Activated T-cell treated with anti-CD3 and anti-CD28 coated beads, Interleukin-2, amount 50 U/mL, for 24 hours (primary cell): ENCODE results near the gene C8G.

ENCODE experiments used
- DNase-seq: peaks from one replicate; pipeline ENCODE4 v3.0.0-alpha.2; 2020
- H3K27ac Mint-ChIP-seq: 2 replicates; pipeline ENCODE4 v1.8.0; 2020; ENCODE audit warnings: mild to moderate bottlenecking, mixed read lengths
- H3K27me3 Mint-ChIP-seq: 2 replicates; pipeline ENCODE4 v1.8.0; 2020; ENCODE audit warnings: mixed read lengths
- H3K36me3 Mint-ChIP-seq: 2 replicates; pipeline ENCODE4 v1.8.0; 2020; ENCODE audit warnings: low read depth, mixed read lengths
- H3K4me1 Mint-ChIP-seq: 2 replicates; pipeline ENCODE4 v1.8.0; 2020; ENCODE audit warnings: low read depth, mixed read lengths
- H3K4me3 Mint-ChIP-seq: 2 replicates; pipeline ENCODE4 v1.8.0; 2020; ENCODE audit warnings: mild to moderate bottlenecking, moderate library complexity, mixed read lengths
- H3K9me3 Mint-ChIP-seq: 2 replicates; pipeline ENCODE4 v1.8.0; 2020; ENCODE audit warnings: mixed read lengths

Gene C8G

DNA sequence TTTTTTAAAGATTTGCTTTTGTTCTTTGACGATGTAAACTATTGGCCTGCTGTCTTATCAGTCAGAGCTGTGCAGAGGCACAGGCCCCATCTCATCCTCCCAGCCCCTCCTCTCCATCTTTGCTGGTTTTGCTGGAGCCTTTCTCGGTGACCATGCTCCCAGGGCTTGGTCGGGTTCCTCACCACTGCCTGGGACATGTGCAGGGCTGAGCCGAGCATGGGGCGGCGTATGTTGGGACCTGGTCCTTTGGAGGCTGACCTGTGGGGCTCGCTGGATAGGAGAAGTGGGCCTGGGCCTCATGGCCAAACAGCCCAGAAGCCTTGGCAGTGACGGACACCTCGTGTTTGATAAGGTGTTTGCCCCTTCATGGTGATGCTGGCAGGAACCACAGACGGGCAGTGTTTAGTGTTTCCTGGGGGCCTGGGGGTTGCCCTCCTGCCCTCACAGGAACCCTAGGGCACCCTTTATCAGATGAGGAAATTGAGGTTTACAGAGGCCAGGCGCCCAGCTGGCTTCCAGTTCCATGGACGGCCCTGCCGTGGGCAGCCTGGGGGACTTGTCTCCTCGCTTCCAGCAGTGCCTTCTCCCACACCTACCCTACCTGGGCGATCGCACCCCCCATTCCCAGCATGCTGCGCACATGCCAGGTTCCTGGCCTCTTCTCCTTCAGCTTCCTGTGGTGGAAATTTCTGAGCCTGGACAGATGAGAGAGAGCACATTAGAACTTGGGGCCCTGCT, 31.2 kb upstream of the C8G start:
- no peak for DNase-seq
- Mint-ChIP-seq H3K36me3 (peaks cover 91% of the 10 kb centered on the region), H3K4me1 (peaks cover 11% of the 10 kb centered on the region)

DNA sequence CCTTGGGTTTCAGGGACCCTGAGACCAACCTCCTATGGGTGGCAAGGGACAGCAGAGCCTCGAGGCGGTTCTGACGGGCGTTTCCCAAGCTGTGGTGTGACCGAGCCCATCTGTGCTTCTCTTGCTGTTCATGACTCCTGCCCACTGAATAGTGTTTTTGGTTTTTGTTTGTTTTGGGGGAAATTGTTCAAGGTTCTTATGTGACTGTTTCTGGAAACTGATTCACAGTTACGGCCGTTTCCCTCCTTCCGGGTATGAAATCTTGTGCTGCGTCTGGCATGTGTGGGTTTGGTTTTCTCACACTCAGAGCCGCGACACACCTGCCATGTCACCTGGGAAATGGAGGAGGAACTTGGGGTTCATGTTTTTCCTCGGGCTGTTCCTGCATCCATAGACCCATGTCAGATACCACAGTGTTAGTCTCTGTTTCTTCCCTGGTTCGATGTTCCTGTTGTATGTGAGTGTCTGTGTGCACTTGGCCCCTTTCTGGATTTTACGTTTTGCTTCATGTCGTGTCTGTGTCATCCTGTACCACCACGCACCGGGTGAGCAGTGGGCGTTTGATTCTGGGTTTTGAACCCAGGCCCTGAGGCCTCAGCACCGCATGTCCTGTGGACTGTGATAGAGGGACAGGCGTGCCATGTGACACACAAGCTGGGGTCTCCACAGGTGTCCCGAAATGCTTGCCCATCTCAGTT, 29.3 kb upstream of the C8G start:
- H3K4me3 Mint-ChIP-seq: no peak overlapping the region
- peaks cover 90% of the 10 kb centered on the region for H3K36me3 Mint-ChIP-seq
- peak overlapping the region; percentile 39 for H3K27ac Mint-ChIP-seq
- peaks cover 11% of the 10 kb centered on the region for H3K4me1 Mint-ChIP-seq
- DNase-seq: no peak
- H3K27me3 Mint-ChIP-seq: no peaks in the 10 kb centered on the region
- no peaks in the 10 kb centered on the region for H3K9me3 Mint-ChIP-seq

More for the DNA sequence above, 31.2 kb upstream of the C8G start:
- Mint-ChIP-seq H3K9me3 (no peaks in the 10 kb centered on the region), H3K27me3 (no peaks in the 10 kb centered on the region), H3K4me3 (no peak overlapping the region), H3K27ac (peak overlapping the region; percentile 44)

DNA sequence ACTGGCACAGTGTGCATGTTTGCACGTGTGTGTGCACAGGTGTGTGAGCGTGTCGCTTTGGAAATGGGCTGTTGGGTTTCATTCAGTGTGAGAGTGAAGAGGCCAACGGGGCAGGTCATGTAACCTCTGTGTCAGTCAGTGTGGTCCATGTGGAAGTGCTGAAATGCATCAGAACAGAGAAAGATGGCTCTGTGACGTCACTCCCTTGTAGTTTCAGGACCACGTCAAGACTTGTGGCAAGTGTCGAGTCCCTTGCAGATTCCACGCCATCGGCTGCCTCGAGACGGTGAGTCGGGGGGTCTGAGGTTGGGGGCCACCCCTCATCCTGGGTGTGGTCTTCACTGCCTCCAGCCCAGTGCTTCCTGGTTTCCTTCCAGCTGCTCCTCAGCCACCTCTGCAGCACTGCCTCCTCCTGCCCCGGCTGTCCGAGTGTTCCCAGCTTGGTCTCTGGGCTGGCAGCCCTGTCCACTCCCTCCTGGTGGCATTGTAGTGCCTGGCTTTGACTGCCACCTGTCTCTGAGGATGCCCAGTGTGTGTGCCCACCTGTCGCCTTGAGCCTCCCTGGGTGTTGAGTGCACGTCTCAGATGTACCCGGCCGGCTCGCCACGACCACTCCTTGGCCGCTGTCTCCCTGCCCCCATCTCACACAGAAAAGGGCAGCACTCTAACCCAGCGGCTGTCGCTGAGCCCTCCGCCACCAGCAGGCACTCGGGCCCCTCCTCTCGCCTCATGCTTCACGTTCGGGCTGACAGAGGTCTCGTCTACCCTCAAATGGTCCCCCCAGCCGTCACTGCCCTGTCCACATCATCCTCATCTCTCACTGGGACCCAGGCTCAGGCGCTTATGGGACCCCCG, 28.5 kb upstream of the C8G start:
- Mint-ChIP-seq H3K36me3 (peaks cover 88% of the 10 kb centered on the region), H3K9me3 (no peaks in the 10 kb centered on the region), H3K4me1 (peaks cover 11% of the 10 kb centered on the region), H3K27me3 (no peaks in the 10 kb centered on the region), H3K4me3 (no peak overlapping the region), H3K27ac (peak overlapping the region; percentile 15)
- DNase-seq: no peak

DNA sequence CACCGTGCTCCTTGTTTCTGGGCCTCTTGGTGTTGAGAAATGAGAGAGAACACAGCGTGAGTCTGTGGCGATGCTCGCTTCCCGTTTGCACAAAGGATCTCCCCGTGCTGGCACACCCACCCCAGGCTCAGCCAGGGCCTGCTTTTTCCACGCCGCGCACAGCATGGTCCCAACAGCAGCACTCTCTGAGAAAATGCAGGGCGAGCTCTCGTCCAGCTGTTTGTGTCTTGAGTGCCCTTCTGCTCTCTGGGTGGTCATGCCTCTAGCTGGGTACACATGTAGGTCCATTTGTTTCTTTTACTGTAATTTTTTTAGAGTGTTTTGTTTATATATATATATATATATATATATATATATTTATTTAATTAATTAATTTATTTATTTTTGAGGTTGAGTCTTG, 27.1 kb upstream of the C8G start:
- H3K4me1 Mint-ChIP-seq: peaks cover 14% of the 10 kb centered on the region
- peak overlapping the region; percentile 18 for H3K27ac Mint-ChIP-seq
- H3K27me3 Mint-ChIP-seq: no peaks in the 10 kb centered on the region
- no peaks in the 10 kb centered on the region for H3K9me3 Mint-ChIP-seq
- no peak overlapping the region for H3K4me3 Mint-ChIP-seq
- H3K36me3 Mint-ChIP-seq: peaks cover 88% of the 10 kb centered on the region
- no peak for DNase-seq

DNA sequence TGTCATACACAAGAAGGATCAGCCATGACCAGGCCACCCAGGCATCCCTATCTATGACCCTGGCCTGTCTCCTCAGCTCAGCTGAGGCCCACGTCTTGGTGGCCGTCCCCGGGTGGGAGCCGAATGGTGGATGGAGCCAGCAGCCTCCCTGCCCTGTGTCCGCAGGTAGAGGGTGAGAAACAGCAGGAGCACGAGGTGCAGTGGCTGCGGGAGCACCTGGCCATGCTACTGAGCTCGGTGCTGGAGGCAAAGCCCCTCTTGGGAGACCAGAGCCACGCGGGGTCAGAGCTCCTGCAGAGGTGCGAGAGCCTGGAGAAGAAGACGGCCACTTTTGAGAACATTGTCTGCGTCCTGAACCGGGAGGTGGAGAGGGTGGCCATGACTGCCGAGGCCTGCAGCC, 25.0 kb upstream of the C8G start:
- no peaks in the 10 kb centered on the region for H3K9me3 Mint-ChIP-seq
- no peak for DNase-seq
- peaks cover 13% of the 10 kb centered on the region for H3K4me1 Mint-ChIP-seq
- no peak overlapping the region for H3K27ac Mint-ChIP-seq
- no peak overlapping the region for H3K4me3 Mint-ChIP-seq
- H3K27me3 Mint-ChIP-seq: no peaks in the 10 kb centered on the region
- H3K36me3 Mint-ChIP-seq: peaks cover 89% of the 10 kb centered on the region

DNA sequence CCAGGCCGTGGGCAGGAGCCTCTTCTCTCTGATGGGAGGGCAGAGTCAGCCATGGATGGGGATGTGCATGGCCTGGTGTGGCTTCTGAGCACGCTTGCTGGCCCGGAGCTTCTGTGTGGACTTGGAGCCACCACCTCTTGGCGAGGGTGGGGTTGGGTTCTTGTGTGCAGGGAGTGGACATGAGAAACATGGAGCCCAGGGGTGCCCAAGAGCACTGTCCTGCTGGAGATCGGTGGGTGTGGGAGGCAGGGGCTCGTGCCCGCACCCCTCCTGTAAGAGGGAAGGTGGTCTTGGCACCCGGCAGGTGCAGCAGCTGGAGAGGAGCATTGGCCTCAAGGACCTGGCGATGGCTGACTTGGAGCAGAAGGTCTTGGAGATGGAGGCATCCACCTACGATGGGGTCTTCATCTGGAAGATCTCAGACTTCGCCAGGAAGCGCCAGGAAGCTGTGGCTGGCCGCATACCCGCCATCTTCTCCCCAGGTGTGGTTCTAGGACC, 24.3 kb upstream of the C8G start:
- no peak for DNase-seq
- no peaks in the 10 kb centered on the region for H3K9me3 Mint-ChIP-seq
- peak overlapping the region; percentile 50 for H3K27ac Mint-ChIP-seq
- peaks cover 87% of the 10 kb centered on the region for H3K36me3 Mint-ChIP-seq
- H3K27me3 Mint-ChIP-seq: no peaks in the 10 kb centered on the region
- H3K4me1 Mint-ChIP-seq: peaks cover 11% of the 10 kb centered on the region
- no peak overlapping the region for H3K4me3 Mint-ChIP-seq

DNA sequence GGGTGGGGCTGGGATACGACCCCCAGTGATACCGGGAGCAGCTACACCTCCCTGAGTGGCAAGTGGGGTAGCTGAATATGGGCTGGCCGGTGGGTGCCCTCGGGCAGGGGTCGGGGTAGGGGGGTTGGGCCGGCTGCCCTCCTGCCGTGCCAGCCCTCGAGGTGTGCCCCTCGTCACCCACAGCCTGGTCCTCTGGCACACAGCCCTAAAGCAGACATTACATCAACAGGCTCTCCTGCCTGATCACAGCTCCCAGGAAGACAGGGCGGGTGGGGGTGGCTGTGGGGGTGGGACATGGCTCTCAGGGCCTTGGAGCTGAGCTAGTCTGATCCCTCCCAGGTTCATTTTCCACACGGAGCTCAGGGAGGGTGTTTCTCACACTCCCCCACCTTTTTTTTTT, 23.7 kb upstream of the C8G start:
- Mint-ChIP-seq H3K4me1 (peaks cover 6% of the 10 kb centered on the region), H3K4me3 (no peak overlapping the region), H3K9me3 (no peaks in the 10 kb centered on the region), H3K27ac (no peak overlapping the region), H3K27me3 (no peaks in the 10 kb centered on the region), H3K36me3 (peaks cover 86% of the 10 kb centered on the region)
- no peak for DNase-seq

DNA sequence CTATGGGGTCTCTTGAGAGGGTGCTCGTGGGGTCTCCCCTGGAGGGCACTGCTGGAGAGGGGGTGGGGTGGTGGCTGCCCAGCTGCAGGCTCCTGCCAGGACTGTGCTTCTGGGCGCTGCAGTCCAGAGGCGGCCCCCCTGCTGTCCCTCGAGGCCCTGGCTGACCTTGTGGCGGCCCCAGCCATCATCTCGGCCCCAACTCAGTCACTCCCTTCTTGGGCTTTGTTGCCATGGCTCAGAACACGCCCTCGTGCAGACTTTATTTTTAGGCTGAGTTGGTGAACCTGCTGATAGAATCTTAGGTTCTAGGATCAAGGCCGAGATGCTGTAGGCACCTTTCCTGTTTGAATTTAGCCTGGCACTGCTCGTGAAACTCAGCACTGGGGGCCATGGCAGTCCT, 23.3 kb upstream of the C8G start:
- Mint-ChIP-seq H3K27me3 (no peaks in the 10 kb centered on the region), H3K36me3 (peaks cover 84% of the 10 kb centered on the region), H3K4me3 (no peak overlapping the region), H3K9me3 (no peaks in the 10 kb centered on the region), H3K27ac (no peak overlapping the region), H3K4me1 (peaks cover 6% of the 10 kb centered on the region)
- DNase-seq: no peak

DNA sequence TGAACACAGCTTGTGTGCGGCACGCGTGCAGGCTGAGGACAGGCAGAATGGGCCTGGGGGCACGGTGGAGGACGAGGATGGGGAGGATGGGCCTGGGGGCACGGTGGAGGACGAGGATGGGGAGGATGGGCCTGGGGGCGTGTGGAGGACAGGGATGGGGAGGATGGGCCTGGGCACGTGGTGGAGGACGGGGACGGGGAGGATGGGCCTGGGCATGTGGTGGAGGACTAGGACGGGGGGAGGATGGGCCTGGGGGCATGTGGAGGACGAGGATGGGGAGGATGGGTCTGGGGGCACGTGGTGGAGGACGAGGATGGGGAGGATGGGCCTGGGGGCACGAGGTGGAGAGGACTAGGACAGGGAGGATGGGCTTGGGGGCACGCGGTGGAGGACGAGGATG, 22.5 kb upstream of the C8G start:
- Mint-ChIP-seq H3K4me1 (peaks cover 3% of the 10 kb centered on the region), H3K27me3 (no peaks in the 10 kb centered on the region), H3K27ac (peak overlapping the region; percentile 40), H3K9me3 (no peaks in the 10 kb centered on the region), H3K36me3 (peaks cover 82% of the 10 kb centered on the region), H3K4me3 (no peak overlapping the region)
- DNase-seq: no peak

DNA sequence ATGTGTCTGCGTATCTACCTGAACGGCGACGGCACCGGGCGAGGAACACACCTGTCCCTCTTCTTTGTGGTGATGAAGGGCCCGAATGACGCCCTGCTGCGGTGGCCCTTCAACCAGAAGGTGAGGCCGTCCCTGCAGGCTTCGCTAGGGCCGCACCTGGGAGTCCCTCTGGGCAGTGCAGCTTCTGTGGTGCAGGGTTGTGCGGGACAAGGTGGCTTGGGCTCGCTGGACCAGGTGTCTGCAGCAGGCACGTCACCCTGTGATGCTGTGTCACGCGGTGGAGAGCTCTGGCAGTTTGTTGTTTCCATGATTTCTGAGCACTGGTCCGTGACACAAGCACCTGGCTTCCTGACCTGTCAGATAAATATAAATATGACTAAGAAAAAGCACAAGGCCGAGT, 21.2 kb upstream of the C8G start:
- no peak overlapping the region for H3K27ac Mint-ChIP-seq
- H3K4me3 Mint-ChIP-seq: no peak overlapping the region
- no peaks in the 10 kb centered on the region for H3K9me3 Mint-ChIP-seq
- DNase-seq: no peak
- no peaks in the 10 kb centered on the region for H3K27me3 Mint-ChIP-seq
- peaks cover 83% of the 10 kb centered on the region for H3K36me3 Mint-ChIP-seq
- H3K4me1 Mint-ChIP-seq: peaks cover 5% of the 10 kb centered on the region

DNA sequence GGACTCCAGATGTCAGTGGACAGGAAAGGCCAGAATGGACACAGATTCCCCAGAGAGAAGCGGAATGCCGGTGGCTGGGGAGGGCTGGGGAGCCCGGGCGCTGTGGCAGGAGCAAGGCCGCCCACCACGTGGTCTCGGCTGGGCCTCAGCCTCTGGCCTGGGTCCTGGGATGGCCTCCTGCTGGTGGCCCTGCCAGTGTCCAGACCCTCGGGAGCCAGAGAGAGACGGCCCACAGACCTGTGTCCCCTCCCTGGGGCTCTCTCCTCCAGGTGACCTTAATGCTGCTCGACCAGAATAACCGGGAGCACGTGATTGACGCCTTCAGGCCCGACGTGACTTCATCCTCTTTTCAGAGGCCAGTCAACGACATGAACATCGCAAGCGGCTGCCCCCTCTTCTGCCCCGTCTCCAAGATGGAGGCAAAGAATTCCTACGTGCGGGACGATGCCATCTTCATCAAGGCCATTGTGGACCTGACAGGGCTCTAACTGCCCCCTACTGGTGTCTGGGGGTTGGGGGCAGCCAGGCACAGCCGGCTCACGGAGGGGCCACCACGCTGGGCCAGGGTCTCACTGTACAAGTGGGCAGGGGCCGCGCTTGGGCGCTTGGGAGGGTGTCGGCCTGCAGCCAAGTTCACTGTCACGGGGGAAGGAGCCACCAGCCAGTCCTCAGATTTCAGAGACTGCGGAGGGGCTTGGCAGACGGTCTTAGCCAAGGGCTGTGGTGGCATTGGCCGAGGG, 19.5 kb upstream of the C8G start:
- no peaks in the 10 kb centered on the region for H3K27me3 Mint-ChIP-seq
- H3K36me3 Mint-ChIP-seq: peaks cover 81% of the 10 kb centered on the region
- no peaks in the 10 kb centered on the region for H3K9me3 Mint-ChIP-seq
- no peak overlapping the region for H3K4me3 Mint-ChIP-seq
- peaks cover 5% of the 10 kb centered on the region for H3K4me1 Mint-ChIP-seq
- no peak overlapping the region for H3K27ac Mint-ChIP-seq
- no peak for DNase-seq

DNA sequence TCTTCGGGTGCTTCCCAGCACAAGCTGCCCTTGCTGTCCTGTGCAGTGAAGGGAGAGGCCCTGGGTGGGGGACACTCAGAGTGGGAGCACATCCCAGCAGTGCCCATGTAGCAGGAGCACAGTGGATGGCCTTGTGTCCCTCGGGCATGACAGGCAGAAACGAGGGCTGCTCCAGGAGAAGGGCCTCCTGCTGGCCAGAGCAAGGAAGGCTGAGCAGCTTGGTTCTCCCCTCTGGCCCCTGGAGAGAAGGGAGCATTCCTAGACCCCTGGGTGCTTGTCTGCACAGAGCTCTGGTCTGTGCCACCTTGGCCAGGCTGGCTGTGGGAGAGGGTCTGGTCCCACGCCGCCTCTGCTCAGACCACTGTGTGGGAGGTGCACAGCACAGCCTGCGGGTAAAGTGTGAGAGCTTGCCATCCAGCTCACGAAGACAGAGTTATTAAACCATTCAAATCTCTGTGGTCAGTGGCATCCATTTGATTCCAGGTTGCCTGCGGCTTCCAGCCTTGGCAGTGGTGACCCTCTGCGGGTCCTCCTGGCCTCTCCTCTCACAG, 18.8 kb upstream of the C8G start:
- peaks cover 78% of the 10 kb centered on the region for H3K36me3 Mint-ChIP-seq
- DNase-seq: no peak
- peaks cover 6% of the 10 kb centered on the region for H3K4me1 Mint-ChIP-seq
- no peak overlapping the region for H3K27ac Mint-ChIP-seq
- no peaks in the 10 kb centered on the region for H3K27me3 Mint-ChIP-seq
- no peak overlapping the region for H3K4me3 Mint-ChIP-seq
- H3K9me3 Mint-ChIP-seq: no peaks in the 10 kb centered on the region

DNA sequence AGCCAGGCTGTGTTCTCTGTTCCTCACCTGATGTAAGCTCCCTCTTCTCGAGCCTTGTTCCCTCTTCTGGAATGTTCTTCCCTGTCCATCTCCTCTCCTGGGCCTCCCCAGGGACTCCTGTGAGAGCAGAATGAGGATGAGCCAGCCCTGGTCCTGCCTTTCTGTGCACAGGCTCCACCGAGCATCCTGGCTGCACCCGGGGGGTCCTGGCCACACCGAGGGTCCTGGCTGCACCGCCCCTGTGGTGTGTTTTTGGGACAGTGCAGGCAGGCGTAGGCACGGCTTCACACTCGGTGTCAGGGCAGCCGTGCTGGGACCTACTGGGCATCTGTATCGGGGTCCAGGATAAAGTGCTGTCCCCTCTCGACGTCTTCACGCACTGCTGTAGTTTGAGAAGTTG, 18.3 kb upstream of the C8G start:
- Mint-ChIP-seq H3K27ac (peak overlapping the region; percentile 50), H3K4me3 (no peak overlapping the region), H3K4me1 (peaks cover 10% of the 10 kb centered on the region), H3K9me3 (no peaks in the 10 kb centered on the region), H3K36me3 (peaks cover 81% of the 10 kb centered on the region), H3K27me3 (no peaks in the 10 kb centered on the region)
- DNase-seq: no peak
